ENCODE results near the gene OR4L1. TPM values are rescaled to one million over a fixed set of nuclear protein-coding genes. Genes with fewer than 3 reads are reported as not detected.
"Not testable (repeated sequence)": the region's sequence is repeated elsewhere in the genome, so short reads cannot be mapped to it uniquely, and the experiment has no call there.

The OR4L1 gene
- total RNA-seq, 1 donor from 2014 or later = not detected

DNA sequence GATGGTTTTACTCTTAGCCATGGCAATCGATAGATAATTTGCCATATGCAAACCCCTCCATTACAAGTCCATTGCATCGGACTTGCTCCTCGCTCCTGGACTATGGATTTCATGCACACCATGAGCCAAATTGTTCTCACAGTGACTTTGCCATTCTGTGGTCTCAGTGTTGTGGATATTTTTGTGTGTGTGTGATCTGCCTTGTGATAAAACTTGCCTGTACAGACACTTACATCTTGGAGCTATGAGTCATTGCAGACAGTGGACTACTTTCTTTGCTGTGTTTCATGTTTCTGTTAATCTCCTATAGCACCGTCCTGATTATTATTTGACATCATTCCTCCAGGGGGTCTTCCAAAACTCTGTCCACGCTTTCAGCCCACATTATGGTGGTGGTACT lies 15.6 kb upstream of the OR4L1 start:
- Histone ChIP-seq H3K9me3 (no peaks in the 10 kb centered on the region), H3K4me3 (no peak overlapping the region), H3K27ac (no peak overlapping the region), H3K4me1 (no peaks in the 10 kb centered on the region), H3K27me3 (no peaks in the 10 kb centered on the region), H3K36me3 (no peaks in the 10 kb centered on the region)
- intact Hi-C loops (cut with DNase I) = no loop called here
- DNase-seq (ENCODE audit: extremely low spot score in 2 of 2) = no peak
- no peak for TF ChIP-seq POLR2AphosphoS5 (IDR thresholded peaks at IDR 0.05; ENCODE audit: insufficient read depth in 1 of 2, low read depth in 1 of 2)
- TF ChIP-seq POLR2A (IDR thresholded peaks at IDR 0.05) = no peak
- TF ChIP-seq, protein P1, sequence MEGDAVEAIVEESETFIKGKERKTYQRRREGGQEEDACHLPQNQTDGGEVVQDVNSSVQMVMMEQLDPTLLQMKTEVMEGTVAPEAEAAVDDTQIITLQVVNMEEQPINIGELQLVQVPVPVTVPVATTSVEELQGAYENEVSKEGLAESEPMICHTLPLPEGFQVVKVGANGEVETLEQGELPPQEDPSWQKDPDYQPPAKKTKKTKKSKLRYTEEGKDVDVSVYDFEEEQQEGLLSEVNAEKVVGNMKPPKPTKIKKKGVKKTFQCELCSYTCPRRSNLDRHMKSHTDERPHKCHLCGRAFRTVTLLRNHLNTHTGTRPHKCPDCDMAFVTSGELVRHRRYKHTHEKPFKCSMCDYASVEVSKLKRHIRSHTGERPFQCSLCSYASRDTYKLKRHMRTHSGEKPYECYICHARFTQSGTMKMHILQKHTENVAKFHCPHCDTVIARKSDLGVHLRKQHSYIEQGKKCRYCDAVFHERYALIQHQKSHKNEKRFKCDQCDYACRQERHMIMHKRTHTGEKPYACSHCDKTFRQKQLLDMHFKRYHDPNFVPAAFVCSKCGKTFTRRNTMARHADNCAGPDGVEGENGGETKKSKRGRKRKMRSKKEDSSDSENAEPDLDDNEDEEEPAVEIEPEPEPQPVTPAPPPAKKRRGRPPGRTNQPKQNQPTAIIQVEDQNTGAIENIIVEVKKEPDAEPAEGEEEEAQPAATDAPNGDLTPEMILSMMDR (IDR thresholded peaks at IDR 0.05) = no peak

DNA sequence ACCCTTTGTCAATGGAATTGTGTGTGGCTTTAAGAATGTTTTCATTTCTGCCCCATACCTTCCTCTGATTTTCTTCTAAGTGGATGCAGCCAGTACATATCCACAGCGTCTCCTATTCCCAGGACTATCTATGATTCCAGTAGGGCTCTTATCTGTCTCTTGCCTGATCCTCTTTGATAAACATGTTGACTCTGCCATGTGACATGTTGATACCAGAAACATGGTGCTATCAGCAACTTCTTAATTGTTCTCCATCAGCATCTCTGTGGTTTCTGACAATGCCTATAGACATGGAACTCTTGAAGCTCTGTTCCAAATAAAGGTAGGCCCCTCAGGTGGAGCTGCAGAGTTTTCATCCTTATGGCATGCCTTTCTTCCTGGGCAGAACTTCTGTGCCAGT lies 11.6 kb upstream of the OR4L1 start:
- Histone ChIP-seq H3K4me1 (no peaks in the 10 kb centered on the region), H3K27me3 (no peaks in the 10 kb centered on the region), H3K36me3 (no peaks in the 10 kb centered on the region), H3K27ac (no peak overlapping the region), H3K9me3 (no peaks in the 10 kb centered on the region), H3K4me3 (no peak overlapping the region)
- DNase-seq (ENCODE audit: extremely low spot score in 2 of 2) = no peak
- intact Hi-C loops (cut with DNase I) = no loop called here
- no peak for TF ChIP-seq POLR2AphosphoS5 (IDR thresholded peaks at IDR 0.05; ENCODE audit: insufficient read depth in 1 of 2, low read depth in 1 of 2)
- TF ChIP-seq, protein P1 (IDR thresholded peaks at IDR 0.05) = no peak
- no peak for TF ChIP-seq POLR2A (IDR thresholded peaks at IDR 0.05)

DNA sequence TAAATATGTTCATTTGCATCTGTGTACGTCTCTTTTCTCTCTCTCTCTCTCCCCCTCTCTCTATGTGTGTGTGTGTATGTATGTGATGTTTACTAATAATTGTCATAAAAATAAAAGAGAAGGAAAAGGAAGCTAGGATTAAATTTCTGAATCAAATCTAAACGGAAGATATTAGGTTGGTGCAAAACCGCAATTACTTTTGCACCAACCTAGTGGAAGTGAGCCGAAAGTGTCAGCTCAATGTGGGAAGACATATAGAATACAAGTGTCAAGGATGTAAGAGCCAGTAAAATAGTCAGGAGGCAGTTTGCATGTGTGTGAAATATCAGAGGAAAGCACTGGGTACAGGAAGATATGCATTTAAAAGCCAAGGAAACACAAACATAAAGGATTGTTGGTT lies 32.2 kb downstream of the OR4L1 start:
- no peak for DNase-seq (ENCODE audit: extremely low spot score in 2 of 2)
- Histone ChIP-seq H3K4me1 (no peaks in the 10 kb centered on the region), H3K27me3 (no peaks in the 10 kb centered on the region), H3K4me3 (no peak overlapping the region), H3K36me3 (no peaks in the 10 kb centered on the region), H3K27ac (no peak overlapping the region), H3K9me3 (no peaks in the 10 kb centered on the region)
- intact Hi-C loops (cut with DNase I) = no loop called here
- TF ChIP-seq POLR2AphosphoS5 (IDR thresholded peaks at IDR 0.05; ENCODE audit: insufficient read depth in 1 of 2, low read depth in 1 of 2) (no peak), POLR2A (IDR thresholded peaks at IDR 0.05) (no peak)
- TF ChIP-seq, protein P1 (IDR thresholded peaks at IDR 0.05) = no peak

DNA sequence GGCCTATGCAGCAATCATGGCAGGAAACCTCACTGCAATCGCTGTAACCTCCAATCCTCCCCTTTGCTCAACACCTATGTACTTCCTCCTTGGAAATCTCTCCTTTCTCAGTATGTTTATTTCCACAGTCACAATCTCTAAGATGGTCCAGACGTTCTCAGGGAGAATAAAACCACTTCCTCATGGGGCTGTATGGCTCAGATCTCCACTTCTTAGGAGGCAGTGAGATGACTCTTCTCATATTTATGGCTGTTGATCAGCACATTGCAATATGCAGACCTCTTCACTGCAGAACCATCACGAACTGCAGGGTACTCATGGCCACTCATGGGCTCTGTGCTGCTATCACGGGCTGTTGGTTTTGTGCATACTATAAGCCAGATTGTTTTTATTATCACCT lies 33.6 kb downstream of the OR4L1 start:
- Histone ChIP-seq H3K4me1 (no peaks in the 10 kb centered on the region), H3K36me3 (no peaks in the 10 kb centered on the region), H3K9me3 (no peaks in the 10 kb centered on the region), H3K27me3 (no peaks in the 10 kb centered on the region), H3K27ac (no peak overlapping the region), H3K4me3 (no peak overlapping the region)
- no peak for DNase-seq (ENCODE audit: extremely low spot score in 2 of 2)
- TF ChIP-seq POLR2AphosphoS5 (IDR thresholded peaks at IDR 0.05; ENCODE audit: insufficient read depth in 1 of 2, low read depth in 1 of 2) (no peak), POLR2A (IDR thresholded peaks at IDR 0.05) (no peak)
- TF ChIP-seq, protein P1 (IDR thresholded peaks at IDR 0.05) = no peak
- intact Hi-C loops (cut with DNase I) = no loop called here

DNA sequence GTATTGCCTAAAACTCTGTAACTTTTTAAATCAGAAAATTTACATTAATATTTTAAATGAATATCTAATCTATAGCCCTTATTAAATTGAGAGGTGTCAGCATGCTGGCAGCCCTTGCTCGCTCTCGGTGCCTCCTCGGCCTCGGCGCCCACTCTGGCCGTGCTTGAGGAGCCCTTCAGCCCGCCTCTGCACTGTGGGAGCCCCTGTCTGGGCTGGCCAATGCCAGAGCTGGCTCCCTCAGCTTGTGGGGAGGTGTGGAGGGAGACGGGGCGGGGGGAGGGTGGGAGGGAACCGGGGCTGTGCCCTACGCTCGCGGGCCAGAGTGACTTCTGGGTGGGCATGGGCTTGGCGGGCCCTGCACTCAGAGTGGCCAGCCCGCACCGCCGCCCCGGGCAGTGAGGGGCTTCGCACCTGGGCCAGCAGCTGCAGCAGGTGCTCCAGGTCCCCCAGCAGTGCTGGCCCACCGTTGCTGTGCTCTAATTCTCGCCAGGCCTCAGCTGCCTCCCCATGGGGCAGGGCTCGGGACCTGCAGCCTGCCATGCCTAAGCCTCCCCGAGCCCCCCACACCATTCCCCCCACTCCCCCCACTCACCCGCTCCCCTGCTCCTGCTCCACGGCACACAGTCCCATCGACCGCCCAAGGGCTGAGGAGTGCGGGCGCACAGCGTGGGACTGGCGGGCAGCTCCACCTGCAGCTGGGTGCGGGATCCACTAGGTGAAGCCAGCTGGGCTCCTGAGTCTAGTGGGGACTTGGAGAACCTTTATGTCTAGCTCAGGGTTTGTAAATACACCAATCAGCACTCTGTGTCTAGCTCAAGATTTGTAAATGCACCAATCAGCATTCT lies 39.3 kb downstream of the OR4L1 start:
- H3K4me1 ChIP-seq; intact Hi-C loops (cut with DNase I); H3K36me3 ChIP-seq; H3K9me3 ChIP-seq; H3K4me3 ChIP-seq; H3K27me3 ChIP-seq; H3K27ac ChIP-seq; DNase-seq (ENCODE audit: extremely low spot score in 2 of 2): not testable (repeated sequence)

Data from vagina (tissue), 2 donors.